NCI-H187 treated with DMSO at 0.1 percent for 48 hours (cell line): ENCODE measurements around the gene FSTL5.
"Not testable (repeated sequence)": the region's sequence is repeated elsewhere in the genome, so short reads cannot be mapped to it uniquely, and the experiment has no call there.

Experiments used
- DNase-seq: peaks from one replicate; lab custom pipeline; 2025; lab: John Stamatoyannopoulos, UW

Gene FSTL5

GRCh38 chr4:162103908-162104307, 59.9 kb downstream of the FSTL5 start:
- not testable (repeated sequence) for DNase-seq

GRCh38 chr4:162102713-162103112, 61.1 kb downstream of the FSTL5 start:
- DNase-seq, result no peak

GRCh38 chr4:162101337-162101736, 62.5 kb downstream of the FSTL5 start:
- no peak for DNase-seq

- DNase-seq, result no peak
These were observed 88.1 kb downstream of the FSTL5 start for GRCh38 chr4:162075726-162076125.

- DNase-seq, result no peak
These were observed 102.6 kb downstream of the FSTL5 start for GRCh38 chr4:162061214-162061613.

- DNase-seq, result no peak
These were observed 104.1 kb downstream of the FSTL5 start for GRCh38 chr4:162059656-162060055.

GRCh38 chr4:162056990-162057389, 106.8 kb downstream of the FSTL5 start:
- no peak for DNase-seq

- no peak for DNase-seq
These were observed 117.7 kb downstream of the FSTL5 start for GRCh38 chr4:162046135-162046534.

- no peak for DNase-seq
These were observed 125.7 kb downstream of the FSTL5 start for GRCh38 chr4:162038112-162038511.

- DNase-seq, result no peak
These were observed 145.9 kb downstream of the FSTL5 start for GRCh38 chr4:162017863-162018262.

GRCh38 chr4:162016991-162017390, 146.8 kb downstream of the FSTL5 start:
- DNase-seq, result no peak

- DNase-seq, result no peak
These were observed 147.6 kb downstream of the FSTL5 start for GRCh38 chr4:162016219-162016618.

- DNase-seq, result no peak
These were observed 148.7 kb downstream of the FSTL5 start for GRCh38 chr4:162015090-162015489.

- DNase-seq, result no peak
These were observed 152.7 kb downstream of the FSTL5 start for GRCh38 chr4:162011089-162011488.

GRCh38 chr4:162010362-162010761, 153.4 kb downstream of the FSTL5 start:
- no peak for DNase-seq

GRCh38 chr4:161992317-161992716, 171.5 kb downstream of the FSTL5 start:
- no peak for DNase-seq

- DNase-seq, result no peak
These were observed 172.0 kb downstream of the FSTL5 start for GRCh38 chr4:161991811-161992210.

- no peak for DNase-seq
These were observed 173.1 kb downstream of the FSTL5 start for GRCh38 chr4:161990721-161991120.

- no peak for DNase-seq
These were observed 174.9 kb downstream of the FSTL5 start for GRCh38 chr4:161988946-161989345.

GRCh38 chr4:161987611-161988010, 176.2 kb downstream of the FSTL5 start:
- no peak for DNase-seq

GRCh38 chr4:161952382-161952781, 211.4 kb downstream of the FSTL5 start:
- no peak for DNase-seq

- DNase-seq, result no peak
These were observed 213.7 kb downstream of the FSTL5 start for GRCh38 chr4:161949946-161950725.

GRCh38 chr4:161948026-161948770, 215.6 kb downstream of the FSTL5 start:
- DNase-seq, result no peak
